H1 (cell line): ENCODE data around the gene NDFIP2. TPM values are rescaled to one million over a fixed set of nuclear protein-coding genes. Genes with fewer than 3 reads are reported as not detected.

ENCODE experiments used
- CTCF ChIA-PET: fragments of 300-600 bp; sonication (Branson Sonifier 250); formaldehyde crosslinking; loops from one replicate; lab custom pipeline; 2021; ENCODE audit not compliant: partially characterized antibody; lab: Charles Lee
- POLR2A ChIA-PET: fragments of 300-600 bp; sonication (Branson Sonifier 250); formaldehyde crosslinking; loops from one replicate; lab custom pipeline; 2021; ENCODE audit warnings: inconsistent platforms; ENCODE audit not compliant: partially characterized antibody; lab: Charles Lee
- DNase-seq, 2 experiments: peaks; one replicate each; pipeline versions ENCODE4 v3.0.0 to v3.0.0-alpha.2; 2010 to 2022; ENCODE audit warnings: low spot score in 2 of 2, low read depth in 1 of 2, mixed read lengths in 1 of 2
- FAIRE-seq: peaks from 2 replicates; lab custom pipeline; 2011; peaks lifted over from hg19 to GRCh38; lab: Jason Lieb, UNC
- H2AFZ ChIP-seq: 2 replicates; pipeline ENCODE4 v1.8.1; 2012; ENCODE audit warnings: low read length, inconsistent platforms
- H2AK5ac ChIP-seq: 2 replicates; pipeline ENCODE4 v1.6.1; 2013; ENCODE audit warnings: low read depth, low read length
- H2BK120ac ChIP-seq: replicated peaks from 2 replicates; pipeline ENCODE3; 2013; ENCODE audit warnings: low read depth, low read length, inconsistent platforms
- H2BK12ac ChIP-seq: 2 replicates; pipeline ENCODE4 v1.6.1; 2013; ENCODE audit warnings: low read depth, low read length
- H2BK15ac ChIP-seq: 2 replicates; pipeline ENCODE4 v1.6.1; 2013; ENCODE audit warnings: low read length
- H2BK20ac ChIP-seq: 2 replicates; pipeline ENCODE4 v1.6.1; 2013; ENCODE audit warnings: low read length
- H2BK5ac ChIP-seq: 2 replicates; pipeline ENCODE4 v1.6.1; 2013; ENCODE audit warnings: low read depth, low read length
- H3K14ac ChIP-seq: 2 replicates; pipeline ENCODE4 v1.6.1; 2013; ENCODE audit warnings: inconsistent platforms; ENCODE audit not compliant: insufficient read length
- H3K18ac ChIP-seq: 2 replicates; pipeline ENCODE4 v1.6.1; 2013; ENCODE audit warnings: low read length; ENCODE audit errors: extremely low read depth
- H3K23ac ChIP-seq: 2 replicates; pipeline ENCODE4 v1.6.1; 2013; ENCODE audit warnings: inconsistent platforms; ENCODE audit not compliant: insufficient read length
- H3K23me2 ChIP-seq: 2 replicates; pipeline ENCODE4 v1.6.1; 2013; ENCODE audit warnings: low read depth, low read length
- H3K27ac ChIP-seq: 2 replicates; pipeline ENCODE4 v1.6.1; 2011; ENCODE audit warnings: low read depth, low read length, inconsistent platforms
- H3K27me3 ChIP-seq, 4 experiments: replicated peaks in 1 of 4; 1 replicate in 1 of 4; 2 replicates in 3 of 4; pipeline versions ENCODE4 v1.6.1 to v1.8.1; 2011 to 2013; ENCODE audit warnings: low read length in 3 of 4, mild to moderate bottlenecking in 3 of 4, inconsistent platforms in 2 of 4, mixed read lengths in 2 of 4, moderate library complexity in 1 of 4; ENCODE audit not compliant: control insufficient read depth in 3 of 4, insufficient read depth in 3 of 4; ENCODE audit errors: extremely low read depth in 1 of 4
- H3K36me3 ChIP-seq, 4 experiments: 2 replicates each; pipeline versions ENCODE4 v1.6.1 to v1.8.1; 2011 to 2013; ENCODE audit warnings: mild to moderate bottlenecking in 4 of 4, low read length in 3 of 4, moderate library complexity in 2 of 4, control low read depth in 1 of 4, inconsistent platforms in 1 of 4; ENCODE audit not compliant: insufficient read depth in 4 of 4, control insufficient read depth in 2 of 4
- H3K4ac ChIP-seq: replicated peaks from 2 replicates; pipeline ENCODE3; 2013; ENCODE audit warnings: low read length, low read depth, mixed read lengths, inconsistent platforms; ENCODE audit not compliant: insufficient read length
- H3K4me1 ChIP-seq, 4 experiments: replicated peaks in 1 of 4; 1 replicate in 1 of 4; 2 replicates in 3 of 4; pipeline versions ENCODE4 v1.6.1 to v1.8.1; 2011 to 2013; ENCODE audit warnings: low read length in 3 of 4, inconsistent platforms in 2 of 4, mixed read lengths in 1 of 4; ENCODE audit not compliant: insufficient read depth in 4 of 4, control insufficient read depth in 3 of 4
- H3K4me2 ChIP-seq, 2 experiments: 2 replicates each; pipeline versions ENCODE4 v1.6.1 to v1.8.1; 2011 to 2013; ENCODE audit warnings: low read depth in 2 of 2, low read length in 2 of 2, control low read depth in 1 of 2, inconsistent platforms in 1 of 2, mild to moderate bottlenecking in 1 of 2; ENCODE audit not compliant: insufficient read depth in 1 of 2
- H3K4me3 ChIP-seq, 4 experiments: fragments of 200-600, 300-600 bp in 1 of 4; sonication (generic), shearing (Covaris generic), sonication (Bioruptor Twin) in 1 of 4; 2 replicates each; pipeline versions ENCODE4 v1.5.1 to v1.8.1; 2011 to 2016; ENCODE audit warnings: low read length in 4 of 4, low read depth in 3 of 4, control low read depth in 2 of 4, inconsistent platforms in 2 of 4, mild to moderate bottlenecking in 2 of 4, mixed read lengths in 1 of 4, moderate library complexity in 1 of 4; ENCODE audit not compliant: insufficient read depth in 2 of 4; ENCODE audit errors: extremely low read depth in 1 of 4
- H3K56ac ChIP-seq: replicated peaks from 2 replicates; pipeline ENCODE3; 2013; ENCODE audit warnings: low read depth, mild to moderate bottlenecking, mixed read lengths, low read length, inconsistent platforms; ENCODE audit not compliant: insufficient read length
- H3K79me1 ChIP-seq: 2 replicates; pipeline ENCODE4 v1.6.1; 2013; ENCODE audit warnings: low read depth, low read length, control low read depth
- H3K79me2 ChIP-seq, 2 experiments: 2 replicates each; pipeline versions ENCODE4 v1.6.1 to v1.8.1; 2012 to 2013; ENCODE audit warnings: low read length in 2 of 2, mild to moderate bottlenecking in 2 of 2, inconsistent platforms in 1 of 2; ENCODE audit not compliant: insufficient read depth in 2 of 2, control insufficient read depth in 1 of 2
- H3K9ac ChIP-seq, 4 experiments: replicated peaks in 1 of 4; 1 replicate in 1 of 4; 2 replicates in 3 of 4; pipeline versions ENCODE4 v1.6.1 to v1.8.1; 2011 to 2013; ENCODE audit warnings: low read depth in 3 of 4, low read length in 3 of 4, control low read depth in 2 of 4, mild to moderate bottlenecking in 2 of 4, moderate library complexity in 2 of 4, inconsistent platforms in 1 of 4; ENCODE audit errors: extremely low read depth in 1 of 4
- H3K9me3 ChIP-seq, 2 experiments: 2 replicates each; pipeline versions ENCODE4 v1.6.1 to v1.8.1; 2012 to 2013; ENCODE audit warnings: mild to moderate bottlenecking in 2 of 2, moderate library complexity in 2 of 2, control low read depth in 1 of 2, inconsistent platforms in 1 of 2, low read depth in 1 of 2, low read length in 1 of 2, mixed read lengths in 1 of 2; ENCODE audit not compliant: insufficient read depth in 2 of 2
- H4K20me1 ChIP-seq, 2 experiments: replicated peaks in 1 of 2; 2 replicates each; pipeline versions ENCODE3 to v1.8.1; 2011 to 2013; ENCODE audit warnings: inconsistent platforms in 2 of 2, low read length in 2 of 2, mild to moderate bottlenecking in 1 of 2; ENCODE audit not compliant: insufficient read depth in 2 of 2, control insufficient read depth in 1 of 2
- H4K5ac ChIP-seq: 2 replicates; pipeline ENCODE4 v1.6.1; 2013; ENCODE audit warnings: low read length, low read depth, mixed read lengths, inconsistent platforms; ENCODE audit not compliant: insufficient read length
- H4K8ac ChIP-seq: 2 replicates; pipeline ENCODE4 v1.8.0; 2013; ENCODE audit warnings: mild to moderate bottlenecking, moderate library complexity, low read length, inconsistent platforms; ENCODE audit not compliant: insufficient read depth; ENCODE audit errors: extremely low read depth
- H4K91ac ChIP-seq: replicated peaks from 2 replicates; pipeline ENCODE3; 2013; ENCODE audit warnings: low read length, mixed read lengths, inconsistent platforms; ENCODE audit not compliant: insufficient read length
- CTBP2 ChIP-seq: IDR thresholded peaks from 2 replicates; pipeline ENCODE4 v1.7.0; 2011; ENCODE audit warnings: borderline replicate concordance, mild to moderate bottlenecking, moderate library complexity, mixed read lengths, low read length; ENCODE audit not compliant: insufficient read depth, insufficient read length
- EGR1 ChIP-seq: IDR thresholded peaks from 2 replicates; pipeline ENCODE4 v1.6.1; 2011; ENCODE audit warnings: low read depth, low read length, borderline replicate concordance
- EP300 ChIP-seq, 2 experiments: IDR thresholded peaks; 1 replicate in 1 of 2; 2 replicates in 1 of 2; pipeline ENCODE4 v1.6.1; 2011 to 2012; ENCODE audit warnings: low read depth in 2 of 2, low read length in 2 of 2, mild to moderate bottlenecking in 2 of 2, borderline replicate concordance in 1 of 2, inconsistent platforms in 1 of 2, moderate library complexity in 1 of 2
- HDAC6 ChIP-seq: IDR thresholded peaks from one replicate; pipeline ENCODE4 v1.7.1; 2012; ENCODE audit warnings: low read depth, mild to moderate bottlenecking, inconsistent platforms, low read length, moderate library complexity
- JUN ChIP-seq: IDR thresholded peaks from 2 replicates; pipeline ENCODE4 v1.6.1; 2011; ENCODE audit warnings: low read depth, mild to moderate bottlenecking, improper control_type of control experiment, low read length
- JUND ChIP-seq: IDR thresholded peaks from 2 replicates; pipeline ENCODE4 v1.6.1; 2011; ENCODE audit warnings: mild to moderate bottlenecking, improper control_type of control experiment, low read length
- KDM1A ChIP-seq: fragments of 200-600, 300-600 bp; sonication (generic); IDR thresholded peaks from 2 replicates; pipeline ENCODE4 v1.7.1; 2016; ENCODE audit warnings: mild to moderate bottlenecking, low read length, borderline replicate concordance
- MAFK ChIP-seq: IDR thresholded peaks from 2 replicates; pipeline ENCODE4 v1.6.1; 2012; ENCODE audit warnings: low read depth, mild to moderate bottlenecking, improper control_type of control experiment, low read length
- MAX ChIP-seq: IDR thresholded peaks from 2 replicates; pipeline ENCODE4 v1.6.1; 2012; ENCODE audit warnings: inconsistent platforms
- NRF1 ChIP-seq: IDR thresholded peaks from 2 replicates; pipeline ENCODE4 v1.6.1; 2011; ENCODE audit warnings: mild to moderate bottlenecking, low read depth, low read length, improper control_type of control experiment
- RBBP5 ChIP-seq: IDR thresholded peaks from 2 replicates; pipeline ENCODE4 v1.7.1; 2012; ENCODE audit warnings: low read depth, mild to moderate bottlenecking, inconsistent platforms, low read length, moderate library complexity, borderline replicate concordance
- TAF7 ChIP-seq: optimal IDR thresholded peaks from 2 replicates; pipeline ENCODE3; 2011; ENCODE audit warnings: low read depth, mild to moderate bottlenecking, inconsistent platforms, low read length, moderate library complexity, borderline replicate concordance
- WGBS, 2 experiments: shearing (Covaris generic) in 1 of 2; methylation state at CpG; one replicate each; pipeline versions ENCODE4 v1.1.6 to v1.1.7; 2013 to 2015; ENCODE audit warnings: low lambda C conversion rate in 2 of 2, mixed read lengths in 2 of 2, inconsistent platforms in 1 of 2, low coverage in 1 of 2, missing lambda C conversion rate in 1 of 2; ENCODE audit not compliant: insufficient replicate concordance in 2 of 2, insufficient coverage in 1 of 2, insufficient read length in 1 of 2; ENCODE audit errors: extremely low coverage in 1 of 2, missing lambda C conversion rate in 1 of 2; 5-methylcytosine and 5-hydroxymethylcytosine counted together
- polyA plus RNA-seq, 7 experiments: library from polyadenylated mRNA; depleted of rRNA in 3 of 7; stranded (reverse) in 5 of 7; unstranded in 2 of 7; fragments of >200 nt in 5 of 7; fragments of 200-250 nt in 2 of 7; gene quantifications; 1 replicate in 5 of 7; 2 replicates in 1 of 7; 4 replicates in 1 of 7; pipeline versions ENCODE4 v1.2.1 to v1.2.3, GENCODE V29; 2011 to 2013; ENCODE audit warnings: missing spikeins in 2 of 7, mixed read lengths in 2 of 7
- total RNA-seq: library from RNA; stranded (reverse); fragmentation: NEBNext Ultra II Directional; extraction: Animal tissue kit (Norgen Biotek cat#: 25700); gene quantifications from 2 replicates; pipeline ENCODE4 v1.2.1, GENCODE V29; 2021

NDFIP2 gene
- total and polyA plus RNA-seq, 2 of the 8 experiments (the other 6 are each of a cell fraction or from before 2014, with no cell fraction given) = 11.1 to 32.9 TPM

DNA sequence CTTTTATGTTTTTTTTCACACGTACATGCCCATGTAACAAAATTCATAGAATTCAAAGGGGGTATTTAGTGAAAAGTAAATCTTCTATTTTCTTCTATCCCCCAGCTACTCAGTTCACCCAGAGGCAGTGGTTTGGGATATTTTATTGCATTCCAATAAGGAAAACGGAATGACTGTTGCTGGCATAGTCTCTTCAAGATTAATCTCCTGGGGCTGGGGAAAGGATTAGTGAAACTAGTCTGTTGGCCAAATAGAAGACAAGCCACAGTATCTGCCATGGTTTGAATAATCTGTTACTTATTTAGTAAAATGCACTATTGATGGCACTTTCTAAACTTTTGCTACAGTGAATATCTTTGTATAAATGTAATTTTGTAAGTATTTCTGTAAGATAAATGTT is 122.0 kb downstream of the NDFIP2 start:
- H3K79me1 ChIP-seq = no peaks in the 10 kb centered on the region
- 82% methylated on average over 2 of the region's 2 CpGs; no CpG with 5 or more reads in 1 of the 2 experiments for WGBS, 2 experiments
- no peaks in the 10 kb centered on the region for H3K23me2 ChIP-seq
- H2BK120ac ChIP-seq = no peak overlapping the region
- H3K4me2 ChIP-seq = no peak overlapping the region
- ChIA-PET POLR2A (no interaction called here), CTCF (interaction anchor here (1.5 kb wide), 1 partner anchor 25 kb away, joined by 4 read pairs; no protein-coding TSS in a partner anchor)
- H3K56ac ChIP-seq = no peak overlapping the region
- H3K36me3 ChIP-seq = no peaks in the 10 kb centered on the region
- H2BK5ac ChIP-seq = no peak overlapping the region
- no peak overlapping the region for H2AFZ ChIP-seq
- no peaks in the 10 kb centered on the region for H4K20me1 ChIP-seq
- no peak overlapping the region for H2BK12ac ChIP-seq
- H3K27me3 ChIP-seq = no peaks in the 10 kb centered on the region
- no peak overlapping the region for H4K5ac ChIP-seq
- no peak for DNase-seq
- H3K9ac ChIP-seq = no peak overlapping the region
- no peak overlapping the region for H4K8ac ChIP-seq
- H4K91ac ChIP-seq = no peak overlapping the region
- no peaks in the 10 kb centered on the region for H3K79me2 ChIP-seq
- H2AK5ac ChIP-seq = no peak overlapping the region
- H2BK15ac ChIP-seq = no peak overlapping the region
- no peak overlapping the region for H3K23ac ChIP-seq
- H3K9me3 ChIP-seq = no peaks in the 10 kb centered on the region; a peak in 1 of 4 replicates
- H3K18ac ChIP-seq = no peak overlapping the region
- H3K4ac ChIP-seq = no peak overlapping the region
- no peak overlapping the region for H3K4me3 ChIP-seq
- H3K27ac ChIP-seq = no peak overlapping the region
- no peak for FAIRE-seq
- no peak overlapping the region for H3K14ac ChIP-seq
- no peak overlapping the region for H2BK20ac ChIP-seq
- H3K4me1 ChIP-seq = no peaks in the 10 kb centered on the region
- TF ChIP-seq TAF7 (no peak), EGR1 (no peak), CTBP2 (no peak), NRF1 (no peak), JUND (no peak), KDM1A (no peak), HDAC6 (no peak), EP300 (IDR thresholded peaks at IDR 0.05; ENCODE audit: borderline replicate concordance in 1 of 2, low read depth in 2 of 2, low read length in 2 of 2) (no peak), MAX (no peak), MAFK (no peak), JUN (no peak), RBBP5 (no peak)
